GOT3 (cell line): ENCODE measurements around the gene CYLD.
A peak's percentile ranks its signal among the peaks of the same experiment; 100 is the strongest.

Source experiments
- DNase-seq: peaks from one replicate; lab custom pipeline; 2025; ENCODE audit warnings: mixed read lengths; lab: John Stamatoyannopoulos, UW

The CYLD gene

DNA sequence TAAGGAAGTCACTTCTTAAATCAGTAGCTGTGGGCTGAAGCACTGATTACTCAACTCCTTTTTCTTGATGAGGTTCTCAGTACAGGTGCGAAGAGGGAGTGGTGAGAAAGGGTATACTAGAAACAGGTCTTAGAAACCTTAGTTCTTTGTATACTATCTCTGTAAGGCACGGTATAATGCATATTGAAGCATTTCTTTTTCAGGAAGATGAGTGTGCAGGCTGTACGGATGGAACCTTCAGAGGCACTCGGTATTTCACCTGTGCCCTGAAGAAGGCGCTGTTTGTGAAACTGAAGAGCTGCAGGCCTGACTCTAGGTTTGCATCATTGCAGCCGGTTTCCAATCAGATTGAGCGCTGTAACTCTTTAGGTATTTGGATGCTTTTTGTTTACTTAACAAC is 39.2 kb downstream of the CYLD start:
- no peak for DNase-seq

DNA sequence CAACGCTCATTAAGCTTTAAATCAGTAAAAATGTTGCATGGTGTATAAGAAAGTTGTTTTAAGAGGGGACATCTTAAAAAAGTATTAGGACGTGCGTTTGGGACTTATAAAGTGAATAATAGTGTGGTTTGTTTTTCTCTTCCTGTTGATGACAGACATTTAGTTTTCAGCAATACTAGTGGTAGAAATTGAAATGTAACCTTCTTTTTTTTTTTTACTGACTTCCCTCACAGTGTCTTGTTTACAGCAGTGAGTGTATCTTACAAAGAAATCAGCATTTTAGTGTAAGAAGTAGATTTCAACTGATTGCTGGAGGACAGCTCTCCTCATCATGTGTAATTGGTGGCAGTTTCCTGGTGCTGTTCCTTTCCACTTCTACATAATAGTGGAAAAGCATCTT is 39.6 kb downstream of the CYLD start:
- no peak for DNase-seq

DNA sequence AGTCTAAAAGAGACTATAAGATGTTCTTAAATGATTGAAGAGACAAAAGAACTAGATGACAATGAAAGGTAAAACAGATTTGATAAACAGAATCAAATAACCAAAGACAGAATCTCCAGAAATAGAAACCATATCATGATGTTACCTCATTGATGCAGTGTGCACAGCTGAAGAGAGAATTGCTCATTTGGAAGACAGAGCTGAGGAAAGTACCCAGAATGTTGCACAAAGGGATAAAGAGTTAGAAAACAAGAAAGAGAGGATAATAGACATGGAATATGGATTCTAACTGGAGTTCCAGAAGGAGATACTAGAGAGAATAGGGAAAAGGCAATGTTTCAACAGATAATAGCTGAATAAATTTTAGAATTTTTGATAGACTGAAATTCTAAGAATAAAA is 47.9 kb downstream of the CYLD start:
- no peak for DNase-seq

DNA sequence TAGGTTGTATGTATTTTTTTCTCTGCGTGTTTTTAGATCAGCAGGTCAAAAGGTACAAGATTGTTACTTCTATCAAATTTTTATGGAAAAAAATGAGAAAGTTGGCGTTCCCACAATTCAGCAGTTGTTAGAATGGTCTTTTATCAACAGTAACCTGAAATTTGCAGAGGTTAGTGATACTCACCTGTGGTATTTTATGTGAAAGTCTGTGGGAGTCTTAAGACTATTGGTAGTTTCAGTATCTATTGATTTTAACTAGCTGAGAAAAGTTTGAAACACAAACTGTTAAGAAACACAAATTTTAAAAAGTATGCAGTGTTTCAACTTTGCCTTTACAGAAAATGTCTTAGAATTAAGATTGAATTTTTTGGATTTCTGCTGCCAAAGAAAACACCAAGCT is 49.6 kb downstream of the CYLD start:
- DNase-seq, result no peak

DNA sequence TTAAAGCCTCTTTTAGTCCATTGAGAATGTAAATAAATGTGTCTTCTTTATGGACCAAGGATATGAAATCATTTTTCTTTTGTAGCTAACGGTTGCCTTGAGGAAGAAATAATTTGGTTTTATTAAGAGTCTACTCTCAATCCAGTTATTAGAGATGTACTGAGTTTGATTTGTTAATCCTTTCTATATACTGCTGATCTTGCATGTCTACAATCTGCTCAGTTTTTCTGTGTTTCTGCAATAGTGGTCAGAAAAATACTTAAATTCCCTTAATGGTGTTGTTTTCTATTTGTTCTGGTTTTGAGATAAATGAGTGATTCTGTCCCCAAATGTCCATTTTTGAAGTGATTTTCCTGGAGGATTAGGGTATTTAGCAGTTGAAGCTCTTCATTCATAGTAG is 54.9 kb downstream of the CYLD start:
- DNase-seq, result no peak

DNA sequence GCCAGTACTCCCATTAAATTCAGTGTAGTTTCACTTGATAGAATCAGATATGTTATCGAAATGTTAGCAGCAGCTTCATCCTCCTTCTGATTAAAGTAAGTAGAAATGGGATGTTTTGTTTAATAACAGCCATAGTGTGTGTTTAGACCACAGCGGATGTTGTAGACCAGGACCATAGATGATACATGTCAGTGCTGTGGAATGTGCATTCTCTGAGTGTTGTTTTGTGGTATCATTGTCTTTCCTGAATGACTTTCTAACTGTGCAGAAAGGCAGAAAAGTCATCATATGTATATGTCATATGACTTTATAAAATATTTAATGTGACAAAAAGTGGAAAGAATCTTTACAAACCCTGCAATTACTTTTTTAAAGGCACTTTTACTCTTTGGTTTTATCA is 55.6 kb downstream of the CYLD start:
- no peak for DNase-seq

DNA sequence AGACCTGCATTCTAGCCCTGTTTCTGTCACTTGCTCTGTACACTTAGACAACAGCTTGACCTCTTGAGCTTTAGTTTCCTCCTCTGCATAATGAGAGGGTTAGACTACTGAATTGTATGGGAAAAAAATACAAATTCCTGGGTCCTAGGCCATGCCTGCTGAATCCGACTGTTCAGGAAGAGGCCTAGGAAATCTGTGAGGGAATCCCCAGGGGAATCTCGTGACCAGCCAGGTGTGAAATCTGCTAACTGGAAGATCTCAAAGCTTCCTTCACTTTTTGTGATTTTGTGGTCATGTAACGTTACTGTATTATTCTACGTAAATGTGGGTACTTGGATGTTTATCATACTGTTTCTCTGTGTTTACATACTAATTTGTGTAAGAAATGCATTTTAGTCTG is 58.2 kb downstream of the CYLD start:
- DNase-seq, result no peak

DNA sequence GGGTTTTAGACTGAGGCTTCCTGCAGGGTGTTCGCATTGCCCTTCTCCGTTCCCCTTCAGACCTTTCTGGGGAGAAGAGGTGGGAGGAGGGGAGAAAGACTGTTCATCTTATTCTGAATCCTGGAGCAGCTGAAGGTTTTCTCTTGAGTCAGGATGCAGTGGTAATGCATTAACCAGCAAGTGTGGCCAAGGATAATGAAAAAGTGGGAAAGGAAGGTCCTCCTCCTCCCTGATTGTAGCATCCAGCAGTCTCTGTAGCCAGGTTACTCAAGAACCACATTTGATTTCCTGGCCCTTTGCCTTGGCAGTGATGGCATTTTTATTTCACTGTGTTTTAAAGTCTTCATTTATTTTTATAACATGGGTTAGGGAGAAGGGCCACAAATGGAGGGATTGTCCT is 59.1 kb downstream of the CYLD start:
- DNase-seq, result no peak

DNA sequence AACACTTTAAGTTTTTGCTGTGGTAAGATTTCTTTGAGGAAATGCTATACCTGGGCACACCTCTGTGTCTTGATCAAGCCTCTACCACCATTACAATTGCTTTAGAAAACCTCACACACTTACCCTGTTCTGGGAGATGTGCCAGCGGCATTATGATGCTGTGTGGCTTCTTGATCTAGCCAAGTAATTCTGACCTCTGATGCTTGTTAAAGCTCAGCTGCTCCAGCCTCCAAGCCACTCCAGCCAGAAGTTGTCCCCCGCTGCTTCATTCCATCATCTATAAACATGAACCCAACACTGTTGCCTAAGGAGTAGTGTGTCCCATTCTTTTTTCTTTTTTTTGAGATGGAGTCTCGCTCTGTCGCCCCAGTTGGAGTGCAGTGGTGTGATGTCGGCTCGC is 60.1 kb downstream of the CYLD start:
- no peak for DNase-seq

DNA sequence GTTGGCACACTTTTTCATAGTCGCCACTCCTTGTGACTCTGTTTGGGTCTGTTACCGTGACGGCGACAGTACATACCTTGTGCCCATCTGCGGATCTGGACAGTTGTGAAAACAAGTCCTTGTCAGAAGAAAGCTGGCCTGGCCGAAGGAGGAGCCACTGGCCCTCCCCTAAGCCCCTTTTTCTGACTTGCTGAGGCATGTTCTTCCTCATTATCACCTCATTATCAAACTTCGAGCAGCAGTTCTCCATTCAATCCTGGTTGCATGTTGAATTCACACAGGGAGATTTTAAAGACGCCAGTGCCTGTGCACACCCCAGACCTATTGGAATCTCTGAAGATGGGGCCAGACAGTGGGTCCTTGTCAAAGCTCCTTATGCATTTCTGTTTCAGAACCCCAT is 61.1 kb downstream of the CYLD start:
- no peak for DNase-seq

DNA sequence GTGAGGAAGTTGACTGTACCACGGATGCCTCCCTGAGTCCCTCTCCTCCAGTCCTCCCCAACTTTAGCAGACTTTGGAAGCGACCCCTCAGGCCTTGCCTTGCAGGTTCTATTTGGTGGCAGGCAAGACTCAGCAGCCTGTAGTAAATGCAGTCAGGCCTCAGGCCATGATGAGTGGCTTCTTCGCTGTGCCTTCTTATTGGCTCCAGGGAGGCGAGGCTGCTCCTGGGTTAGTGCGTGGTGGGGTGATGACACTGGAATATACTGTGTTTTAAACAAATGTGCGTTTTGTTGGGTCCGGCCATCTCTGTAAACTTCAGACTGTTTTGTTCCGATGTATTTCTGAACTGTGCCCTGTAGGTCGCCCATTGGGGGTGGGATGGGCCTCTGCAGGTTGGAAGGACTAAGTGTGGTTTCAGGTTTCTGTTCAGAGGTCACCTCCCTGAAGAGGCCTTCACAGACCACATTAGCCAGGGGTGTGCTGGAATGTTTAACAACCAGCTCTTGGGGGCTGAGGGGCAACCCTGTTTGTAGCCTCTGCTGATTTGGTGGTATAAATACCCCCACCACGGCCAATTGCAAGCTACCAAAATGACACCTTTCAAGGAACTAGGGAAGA is 62.5 kb downstream of the CYLD start:
- no peak for DNase-seq

DNA sequence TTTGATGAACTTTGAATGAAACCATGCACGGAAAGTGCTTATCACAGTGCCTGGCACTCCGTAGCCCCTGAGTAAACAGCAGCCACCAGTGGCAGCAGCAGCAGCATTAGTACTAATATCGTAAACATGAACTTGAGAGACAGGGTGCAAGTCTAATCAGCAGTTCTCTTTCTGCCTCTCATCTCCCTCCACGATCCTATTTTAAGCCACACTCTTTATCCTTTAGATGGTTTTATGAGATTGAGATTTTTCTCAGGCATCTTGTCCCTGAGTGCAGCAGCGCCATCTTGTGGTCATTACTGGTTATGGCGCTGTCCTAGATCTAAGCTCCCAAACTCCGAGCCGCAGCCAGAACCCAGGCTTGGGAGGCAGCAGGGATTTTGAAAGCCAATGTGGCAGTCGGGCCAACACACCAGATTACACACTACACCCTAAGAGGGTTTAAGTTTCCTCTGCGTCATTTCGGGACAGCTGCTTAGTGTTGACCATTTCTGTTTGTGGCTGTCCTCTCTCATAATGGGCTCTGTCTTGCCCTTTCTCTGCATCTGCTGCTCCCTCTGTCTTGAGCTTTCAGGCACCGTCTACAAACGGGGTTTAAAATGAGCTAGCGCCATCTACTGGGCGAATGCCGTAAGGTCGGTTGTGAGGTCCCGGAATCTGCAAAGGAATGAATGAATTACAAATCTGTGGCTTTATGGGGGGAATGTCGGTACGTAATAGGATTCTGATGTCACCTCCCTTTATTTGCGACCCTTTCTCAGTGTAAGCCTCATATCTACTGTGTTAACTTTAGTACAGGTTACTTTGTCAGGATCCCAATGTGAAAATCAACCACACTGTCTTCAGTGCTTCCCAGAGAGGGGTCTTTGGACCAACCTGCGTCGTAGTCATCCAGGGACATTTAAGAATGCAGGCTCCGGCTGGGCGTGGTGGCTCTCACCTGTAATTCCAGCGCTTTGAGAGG is 64.5 kb downstream of the CYLD start:
- peak; percentile 57 for DNase-seq

DNA sequence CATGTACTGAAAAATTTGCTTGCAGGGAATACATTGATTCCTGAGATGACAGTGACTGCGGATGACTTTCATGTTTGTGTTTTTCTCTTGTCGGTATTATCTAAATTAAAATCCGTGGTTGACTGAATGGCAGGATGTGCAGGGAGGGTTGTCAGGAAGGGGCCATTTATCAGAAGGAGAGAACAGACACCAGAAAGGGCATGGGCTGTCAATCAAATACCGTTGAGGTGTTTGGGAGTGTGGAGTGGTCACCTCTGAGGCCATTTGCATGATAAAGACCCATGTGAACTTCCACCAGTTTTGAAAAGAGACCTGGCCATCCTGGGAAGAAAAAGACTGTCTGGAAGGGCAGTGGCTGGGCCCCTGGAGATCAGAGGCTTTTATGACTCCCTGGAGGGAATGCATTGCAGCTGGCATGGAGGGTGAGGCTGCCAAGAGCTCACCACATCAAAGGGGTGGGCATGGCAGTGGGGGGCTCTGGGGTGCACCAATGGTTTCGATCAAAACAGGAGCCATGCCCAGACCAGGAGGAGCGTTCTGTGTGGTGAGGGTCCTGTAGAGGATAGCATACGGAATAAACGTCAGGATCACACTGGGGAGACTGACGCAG is 67.1 kb downstream of the CYLD start:
- DNase-seq, result no peak

DNA sequence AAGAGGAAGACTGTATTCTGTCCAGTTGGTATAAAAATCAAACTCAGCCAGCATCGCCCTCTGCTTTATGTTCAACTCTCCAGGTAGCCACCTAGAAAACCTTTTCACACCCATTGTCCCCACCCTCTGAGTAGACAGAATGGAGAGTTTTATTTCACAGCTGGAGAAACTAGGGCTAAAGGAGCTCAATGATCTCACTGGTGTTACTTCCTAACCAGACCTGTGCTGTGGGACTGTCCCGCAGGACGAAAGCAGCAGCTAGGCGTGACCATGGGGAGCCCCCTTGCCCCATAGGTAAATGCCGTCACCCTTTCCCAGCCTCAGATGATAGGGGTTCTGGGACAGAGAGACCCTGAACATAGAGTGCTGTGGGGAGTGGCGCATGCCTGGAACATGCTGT is 67.7 kb downstream of the CYLD start:
- DNase-seq, result no peak

DNA sequence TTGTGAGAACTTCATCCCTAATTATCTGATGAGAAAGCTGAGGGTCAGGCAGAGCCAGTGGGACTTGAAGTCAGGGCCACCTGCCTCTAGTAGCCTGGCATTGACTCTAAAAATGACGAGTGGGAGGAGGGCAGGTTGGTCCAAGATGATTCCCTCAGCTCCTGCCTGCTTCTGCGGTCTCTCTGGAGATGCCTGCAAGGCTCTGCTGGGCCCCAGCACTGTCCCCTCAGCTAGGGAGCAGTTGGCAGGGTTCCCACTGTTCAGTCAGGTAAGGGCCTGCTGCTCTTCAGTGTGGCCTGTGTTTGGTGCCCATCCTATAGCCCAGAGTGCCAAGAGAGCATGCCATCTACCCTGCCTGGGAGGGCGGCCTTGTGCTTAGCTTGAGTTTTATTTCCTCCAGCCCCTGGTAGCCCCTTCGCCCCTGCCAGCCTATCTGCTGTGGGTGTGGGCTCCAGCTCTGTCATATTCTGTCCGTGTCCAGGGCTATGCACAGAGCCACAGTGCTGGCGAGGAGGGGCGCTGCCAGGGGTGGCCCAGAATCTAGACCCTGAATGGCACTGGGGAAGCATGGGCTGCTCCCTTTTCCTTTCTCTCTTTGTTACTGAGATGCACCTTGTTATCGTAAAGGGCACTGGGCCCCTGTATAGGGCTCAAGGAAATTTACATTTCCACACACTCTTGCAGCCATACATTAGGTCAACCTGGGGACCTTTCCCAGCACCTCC is 68.5 kb downstream of the CYLD start:
- DNase-seq, result no peak

DNA sequence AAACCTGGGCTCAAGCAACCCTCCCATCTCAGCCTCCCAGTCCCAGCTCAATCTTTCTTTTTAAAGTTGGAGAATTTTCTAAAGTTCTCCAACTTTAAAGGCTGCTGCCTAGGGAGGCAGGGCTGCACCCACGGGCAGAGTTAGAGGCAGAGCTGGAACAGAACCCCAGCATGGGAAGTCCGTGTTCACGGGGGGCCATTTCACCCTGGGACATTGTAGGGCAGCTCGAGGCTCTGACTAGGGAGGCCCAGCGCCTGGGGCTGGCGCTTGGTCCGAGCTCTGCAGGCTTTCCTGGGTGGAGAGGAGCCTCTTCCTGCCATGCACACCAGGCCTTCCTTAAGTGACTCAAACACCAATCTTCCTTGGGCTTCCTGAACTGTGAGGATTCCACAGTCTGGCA is 70.2 kb downstream of the CYLD start:
- DNase-seq, result no peak

DNA sequence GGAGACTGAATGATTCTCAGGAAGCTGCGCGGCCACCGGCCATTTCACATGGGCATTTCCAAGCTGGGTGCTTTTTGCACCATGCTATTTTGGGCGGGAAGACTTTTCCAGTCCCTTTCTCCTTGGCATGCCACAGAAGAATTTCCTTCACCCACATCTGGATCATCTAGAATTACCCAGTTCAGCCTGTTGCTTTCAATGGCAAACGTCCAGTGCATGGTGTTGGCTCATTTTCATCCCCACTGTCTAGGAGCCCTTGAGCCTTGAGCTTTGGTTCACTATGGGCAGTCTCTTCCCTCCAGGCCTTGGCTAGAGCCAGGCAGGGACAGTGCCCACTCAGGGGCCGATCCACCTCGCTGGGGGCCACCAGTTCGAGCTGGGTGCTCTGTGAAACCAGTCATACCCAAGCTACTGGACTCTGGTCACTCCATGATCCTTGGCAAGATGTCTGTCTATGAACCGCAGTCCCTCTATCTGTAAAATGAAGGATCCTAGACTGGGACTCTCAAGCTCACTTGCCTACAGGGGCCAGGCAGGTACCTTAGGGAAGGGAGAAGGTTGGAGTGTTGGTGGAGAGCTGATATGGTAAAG is 71.1 kb downstream of the CYLD start:
- DNase-seq, result no peak

DNA sequence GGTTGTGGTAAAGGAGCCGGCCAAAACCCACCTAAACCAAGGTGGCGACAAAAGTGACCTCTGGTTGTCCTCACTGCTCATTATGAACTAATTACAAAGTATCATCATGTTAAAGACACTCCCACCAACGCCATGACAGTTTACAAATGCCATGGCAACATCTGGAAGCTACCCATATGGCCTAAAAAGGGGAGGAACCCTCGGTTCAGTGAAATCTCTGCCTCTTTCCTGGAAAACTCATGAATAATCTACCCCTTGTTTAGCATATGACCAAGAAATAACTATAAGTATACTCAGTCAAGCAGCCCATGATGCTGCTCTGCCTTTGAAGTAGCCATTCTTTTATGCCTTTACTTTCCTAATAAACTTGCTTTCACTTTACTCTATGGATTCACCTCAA is 72.2 kb downstream of the CYLD start:
- no peak for DNase-seq

DNA sequence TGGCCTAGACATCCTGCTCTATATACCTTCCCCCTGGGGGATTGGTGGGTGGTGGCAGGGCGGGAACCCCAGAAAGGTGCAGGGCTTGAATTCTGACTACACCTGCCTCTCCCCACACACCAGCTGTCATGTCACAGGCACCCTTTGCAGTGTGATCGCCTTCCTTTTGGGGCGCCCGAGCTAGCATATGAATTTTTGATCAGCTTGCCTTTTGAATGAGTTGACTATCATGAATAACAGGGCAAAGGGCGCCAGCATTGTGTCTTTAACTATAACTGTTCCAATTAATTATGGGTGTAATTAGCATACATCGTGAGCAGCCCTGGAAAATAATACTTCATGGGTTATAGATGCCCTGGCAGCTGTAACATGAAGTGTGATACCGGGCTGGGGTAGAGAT is 72.7 kb downstream of the CYLD start:
- no peak for DNase-seq

DNA sequence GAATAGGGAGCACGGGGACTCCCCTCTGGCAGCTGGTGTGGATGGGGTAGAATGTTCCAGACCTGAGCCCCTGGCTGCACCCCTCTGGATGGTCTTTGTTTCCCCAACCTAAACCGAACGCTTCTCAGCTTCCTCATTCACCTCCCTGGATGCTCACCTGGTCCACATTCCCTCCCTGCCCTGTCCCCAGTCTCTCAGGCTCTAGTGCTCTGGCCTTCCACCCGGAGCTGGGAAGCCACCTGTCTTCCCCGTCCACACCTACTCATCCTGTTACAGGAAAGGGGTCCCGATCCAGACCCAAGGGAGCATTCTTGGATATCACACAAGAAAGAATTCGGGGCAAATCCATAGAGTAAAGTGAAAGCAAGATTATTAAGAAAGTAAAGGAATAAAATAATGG is 73.5 kb downstream of the CYLD start:
- no peak for DNase-seq

DNA sequence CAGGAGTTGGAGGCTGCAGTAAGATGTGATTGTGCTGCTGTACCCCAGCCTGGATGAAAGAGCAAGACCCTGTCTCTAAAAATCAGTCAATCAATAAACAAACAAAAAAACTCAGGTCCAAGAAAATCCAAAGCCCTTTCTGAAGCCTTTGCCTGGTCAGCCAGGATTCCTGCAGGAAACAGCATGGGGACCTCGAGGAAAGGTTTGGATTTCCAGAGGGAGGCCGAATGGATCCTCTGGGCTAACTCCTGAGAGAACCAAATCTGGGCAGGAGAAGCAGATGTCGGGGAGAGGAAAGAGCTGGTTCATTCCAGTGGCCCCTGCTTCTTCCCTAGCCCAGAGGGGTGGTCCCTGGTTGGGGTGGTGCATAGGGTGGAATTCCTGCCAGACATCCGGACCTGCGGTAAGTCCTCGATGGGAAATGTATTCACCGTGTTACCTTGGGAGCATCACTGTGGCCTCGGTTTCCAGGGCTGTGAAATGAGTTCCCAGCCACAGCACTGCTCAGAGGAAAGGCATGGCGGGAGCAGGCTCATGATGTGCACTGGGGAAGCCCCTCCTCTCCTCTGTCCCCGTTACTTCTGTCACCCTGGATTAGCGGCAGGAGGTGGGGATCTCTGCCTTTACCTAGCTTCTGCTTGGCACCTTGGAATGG is 75.1 kb downstream of the CYLD start:
- DNase-seq, result no peak

DNA sequence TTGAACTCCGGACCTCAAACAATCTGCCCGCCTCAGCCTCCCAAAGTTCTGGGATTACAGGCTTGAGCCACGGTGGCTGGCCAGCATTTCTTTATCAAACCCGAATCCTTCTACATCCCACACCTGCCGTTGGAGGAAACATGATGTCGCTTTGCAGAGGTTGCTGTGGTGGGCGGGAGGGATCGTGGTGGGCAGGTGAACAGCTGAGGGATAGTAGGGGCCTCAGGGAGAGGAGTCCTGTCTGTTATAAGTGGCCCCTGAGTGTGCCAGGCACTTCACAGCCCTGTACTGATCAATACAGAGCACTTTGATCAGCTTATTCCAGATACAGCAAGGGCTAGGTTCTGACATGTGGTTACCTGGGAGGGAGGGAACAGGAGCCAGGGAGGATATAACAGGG is 76.5 kb downstream of the CYLD start:
- no peak for DNase-seq
